Liver (tissue), 9 donors: ENCODE data around the gene PACS1. TPM values are rescaled to one million over a fixed set of nuclear protein-coding genes. Genes with fewer than 3 reads are reported as not detected.

Experiments used
- DNase-seq: peaks from one replicate; pipeline ENCODE4 v3.0.0-alpha.2; 2017; ENCODE audit warnings: low spot score
- H3K27ac ChIP-seq, 2 donors: one replicate each; pipeline ENCODE4 v1.7.0; 2013; ENCODE audit warnings: inconsistent platforms in 2 of 2, low read length in 2 of 2, control low read depth in 1 of 2, low read depth in 1 of 2, mild to moderate bottlenecking in 1 of 2
- H3K27me3 ChIP-seq, 4 donors: one replicate each; pipeline versions ENCODE4 v1.6.1 to v1.7.0; 2013; ENCODE audit warnings: low read length in 3 of 4, inconsistent platforms in 1 of 4, mild to moderate bottlenecking in 1 of 4, moderate library complexity in 1 of 4; ENCODE audit not compliant: control insufficient read depth in 4 of 4, insufficient read depth in 4 of 4
- H3K36me3 ChIP-seq, 4 donors: one replicate each; pipeline versions ENCODE4 v1.6.1 to v1.7.0; 2013; ENCODE audit warnings: low read length in 3 of 4, mild to moderate bottlenecking in 3 of 4, low read depth in 1 of 4, moderate library complexity in 1 of 4; ENCODE audit not compliant: control insufficient read depth in 4 of 4, insufficient read depth in 3 of 4
- H3K4me1 ChIP-seq, 4 donors: one replicate each; pipeline versions ENCODE4 v1.6.1 to v1.7.0; 2013; ENCODE audit warnings: low read length in 3 of 4, mild to moderate bottlenecking in 3 of 4, moderate library complexity in 1 of 4; ENCODE audit not compliant: control insufficient read depth in 4 of 4, insufficient read depth in 4 of 4
- H3K4me3 ChIP-seq, 3 donors: one replicate each; pipeline versions ENCODE4 v1.6.1 to v1.7.0; 2013; ENCODE audit warnings: low read length in 3 of 3, control low read depth in 1 of 3, low read depth in 1 of 3, mild to moderate bottlenecking in 1 of 3
- H3K9ac ChIP-seq, 2 donors: one replicate each; pipeline ENCODE4 v1.7.0; 2013; ENCODE audit warnings: low read length in 2 of 2, mild to moderate bottlenecking in 2 of 2, moderate library complexity in 2 of 2, control low read depth in 1 of 2, low read depth in 1 of 2
- H3K9me3 ChIP-seq, 4 donors: one replicate each; pipeline versions ENCODE4 v1.6.1 to v1.7.0; 2013; ENCODE audit warnings: low read length in 3 of 4; ENCODE audit not compliant: control insufficient read depth in 4 of 4
- EGR1 ChIP-seq, 2 donors: IDR thresholded peaks; 2 replicates each; pipeline ENCODE4 v1.6.1; 2016 to 2018; ENCODE audit warnings: antibody characterized with exemption in 2 of 2, low read depth in 2 of 2
- FOXA1 ChIP-seq: IDR thresholded peaks from 2 replicates; pipeline ENCODE4 v1.6.1; 2016; ENCODE audit warnings: antibody characterized with exemption
- HNF4A ChIP-seq, 2 donors: conservative IDR thresholded peaks; 2 replicates each; pipeline ENCODE4 v1.6.1; 2016; ENCODE audit warnings: antibody characterized with exemption in 2 of 2, mild to moderate bottlenecking in 2 of 2
- HNF4G ChIP-seq: IDR thresholded peaks from 2 replicates; pipeline ENCODE4 v1.6.1; 2016; ENCODE audit warnings: antibody characterized with exemption
- RAD21 ChIP-seq, 2 donors: IDR thresholded peaks; 2 replicates each; pipeline ENCODE4 v1.6.1; 2016; ENCODE audit warnings: antibody characterized with exemption in 2 of 2, mild to moderate bottlenecking in 2 of 2
- RXRA ChIP-seq, 2 donors: IDR thresholded peaks; 2 replicates each; pipeline ENCODE4 v1.6.1; 2017 to 2018; ENCODE audit warnings: antibody characterized with exemption in 2 of 2, mild to moderate bottlenecking in 1 of 2
- TAF1 ChIP-seq: conservative IDR thresholded peaks from 2 replicates; pipeline ENCODE4 v1.6.1; 2016; ENCODE audit warnings: antibody characterized with exemption, mild to moderate bottlenecking
- WGBS: extraction: QIAGEN DNeasy Blood & Tissue Kit; methylation state at CpG from one replicate; pipeline ENCODE4 v1.1.7; 2013; 5-methylcytosine and 5-hydroxymethylcytosine counted together
- polyA plus RNA-seq, 2 donors: library from polyadenylated mRNA; stranded (reverse) in 1 of 2; unstranded in 1 of 2; fragments of 200-250 nt in 1 of 2; fragments of >200 nt in 1 of 2; fragmentation: Nextera tagmentation in 1 of 2; extraction: Ambion mirVana in 1 of 2; gene quantifications; one replicate each; pipeline versions ENCODE4 v1.2.1 to v1.2.3, GENCODE V29; 2013 to 2015
- total RNA-seq, 2 donors: library from RNA; depleted of rRNA; stranded (reverse); fragments of >200 nt; gene quantifications; one replicate each; pipeline ENCODE4 v1.2.3, GENCODE V29; 2014
- TF ChIP-seq, protein P1 (sequence below): fragments of 150-350 bp; IDR thresholded peaks from 2 replicates; pipeline ENCODE4 v1.5.1; 2017; ENCODE audit warnings: improper control_type of control experiment, low read depth, low read length; ENCODE audit not compliant: missing input control
- TF ChIP-seq, protein P2 (sequence below): IDR thresholded peaks from 2 replicates; pipeline ENCODE4 v1.6.1; 2016; ENCODE audit warnings: antibody characterized with exemption
- TF ChIP-seq, protein P3 (sequence below): IDR thresholded peaks from 2 replicates; pipeline ENCODE4 v1.6.1; 2016; ENCODE audit warnings: antibody characterized with exemption, mild to moderate bottlenecking
- TF ChIP-seq, protein P4 (sequence below): IDR thresholded peaks from 2 replicates; pipeline ENCODE4 v1.6.1; 2016; ENCODE audit warnings: antibody characterized with exemption
- donor health status: healthy.
- donor health status: healthy.
- donor health status: healthy.
- donor health status: healthy.
- donor health status: healthy.

Gene PACS1
- total and polyA plus RNA-seq, 4 donors: 2.7 to 9.1 (median 7.3) TPM

DNA sequence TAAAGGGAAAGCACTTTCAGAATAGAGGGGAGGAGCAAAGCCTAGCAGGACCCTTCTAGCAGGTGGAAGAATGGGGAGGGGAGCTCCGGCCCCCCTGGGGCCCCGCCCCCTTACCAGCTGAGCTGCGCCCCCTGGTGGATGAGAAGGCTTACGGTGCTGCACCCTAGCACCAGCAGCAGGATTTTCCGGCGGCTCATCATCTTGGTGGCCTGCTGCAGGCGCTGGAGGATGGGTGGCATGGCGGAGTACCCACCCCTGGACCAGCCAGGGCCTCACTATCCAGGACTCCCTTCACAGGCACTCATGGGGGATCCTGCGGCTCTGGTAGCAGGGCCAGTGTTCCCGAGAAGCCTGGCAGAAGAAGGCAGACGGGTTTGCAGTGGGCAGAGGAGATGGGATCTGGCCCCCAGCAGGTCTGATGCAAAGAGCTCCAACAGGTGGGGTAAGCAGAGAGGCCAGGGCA lies 24.9 kb upstream of the PACS1 start:
- Histone ChIP-seq H3K4me1 (peaks cover 0 to 5% (median 4%) of the 10 kb centered on the region in 4 donors), H3K9me3 (no peaks in the 10 kb centered on the region), H3K9ac (no peak overlapping the region), H3K36me3 (no peaks in the 10 kb centered on the region), H3K27me3 (peaks cover 0 to 4% (median 0%) of the 10 kb centered on the region in 4 donors), H3K27ac (no peak overlapping the region), H3K4me3 (no peak overlapping the region)
- 15% methylated on average over 11 of the region's 11 CpGs for WGBS
- DNase-seq: peak; percentile 77
- TF ChIP-seq, protein P1, sequence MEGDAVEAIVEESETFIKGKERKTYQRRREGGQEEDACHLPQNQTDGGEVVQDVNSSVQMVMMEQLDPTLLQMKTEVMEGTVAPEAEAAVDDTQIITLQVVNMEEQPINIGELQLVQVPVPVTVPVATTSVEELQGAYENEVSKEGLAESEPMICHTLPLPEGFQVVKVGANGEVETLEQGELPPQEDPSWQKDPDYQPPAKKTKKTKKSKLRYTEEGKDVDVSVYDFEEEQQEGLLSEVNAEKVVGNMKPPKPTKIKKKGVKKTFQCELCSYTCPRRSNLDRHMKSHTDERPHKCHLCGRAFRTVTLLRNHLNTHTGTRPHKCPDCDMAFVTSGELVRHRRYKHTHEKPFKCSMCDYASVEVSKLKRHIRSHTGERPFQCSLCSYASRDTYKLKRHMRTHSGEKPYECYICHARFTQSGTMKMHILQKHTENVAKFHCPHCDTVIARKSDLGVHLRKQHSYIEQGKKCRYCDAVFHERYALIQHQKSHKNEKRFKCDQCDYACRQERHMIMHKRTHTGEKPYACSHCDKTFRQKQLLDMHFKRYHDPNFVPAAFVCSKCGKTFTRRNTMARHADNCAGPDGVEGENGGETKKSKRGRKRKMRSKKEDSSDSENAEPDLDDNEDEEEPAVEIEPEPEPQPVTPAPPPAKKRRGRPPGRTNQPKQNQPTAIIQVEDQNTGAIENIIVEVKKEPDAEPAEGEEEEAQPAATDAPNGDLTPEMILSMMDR: peak; percentile 86
- TF ChIP-seq RXRA (IDR thresholded peaks at IDR 0.05) (no peak), RAD21 (IDR thresholded peaks at IDR 0.05) (peak in 1 of 2 donors; percentile 68)
- TF ChIP-seq, protein P2, sequence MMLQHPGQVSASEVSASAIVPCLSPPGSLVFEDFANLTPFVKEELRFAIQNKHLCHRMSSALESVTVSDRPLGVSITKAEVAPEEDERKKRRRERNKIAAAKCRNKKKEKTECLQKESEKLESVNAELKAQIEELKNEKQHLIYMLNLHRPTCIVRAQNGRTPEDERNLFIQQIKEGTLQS: no peak

DNA sequence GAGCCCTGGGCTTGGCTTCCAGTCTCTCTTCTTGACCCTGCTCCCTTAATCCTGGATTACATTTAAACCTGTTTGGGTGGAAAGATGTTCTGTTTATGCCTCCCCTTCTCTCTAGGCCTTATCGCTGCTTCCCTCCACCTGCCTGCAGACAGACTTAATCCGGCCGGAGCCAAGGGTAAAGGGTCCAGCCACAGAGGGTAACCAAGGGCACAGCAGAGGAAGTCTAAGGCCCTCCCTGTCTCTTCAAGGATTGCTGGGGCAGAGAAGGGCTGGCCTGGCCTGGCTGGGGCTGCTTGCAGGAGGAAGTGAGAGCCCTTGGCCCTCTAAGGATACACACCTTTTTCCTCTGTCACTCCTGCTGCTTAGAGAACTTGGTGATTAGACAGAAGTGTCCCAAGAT lies 23.2 kb upstream of the PACS1 start:
- Histone ChIP-seq H3K4me1 (peaks cover 0 to 18% (median 10%) of the 10 kb centered on the region in 4 donors), H3K4me3 (no peak overlapping the region), H3K27me3 (peaks cover 0 to 4% (median 0%) of the 10 kb centered on the region in 4 donors), H3K27ac (no peak overlapping the region), H3K36me3 (no peaks in the 10 kb centered on the region), H3K9me3 (no peaks in the 10 kb centered on the region), H3K9ac (no peak overlapping the region)
- TF ChIP-seq TAF1 (no peak), FOXA1 (no peak), HNF4A (conservative IDR thresholded peaks at IDR 0.05) (no peak), EGR1 (IDR thresholded peaks at IDR 0.05; ENCODE audit: low read depth in 2 of 2) (no peak), HNF4G (no peak), RXRA (IDR thresholded peaks at IDR 0.05) (no peak)
- TF ChIP-seq, protein P3, sequence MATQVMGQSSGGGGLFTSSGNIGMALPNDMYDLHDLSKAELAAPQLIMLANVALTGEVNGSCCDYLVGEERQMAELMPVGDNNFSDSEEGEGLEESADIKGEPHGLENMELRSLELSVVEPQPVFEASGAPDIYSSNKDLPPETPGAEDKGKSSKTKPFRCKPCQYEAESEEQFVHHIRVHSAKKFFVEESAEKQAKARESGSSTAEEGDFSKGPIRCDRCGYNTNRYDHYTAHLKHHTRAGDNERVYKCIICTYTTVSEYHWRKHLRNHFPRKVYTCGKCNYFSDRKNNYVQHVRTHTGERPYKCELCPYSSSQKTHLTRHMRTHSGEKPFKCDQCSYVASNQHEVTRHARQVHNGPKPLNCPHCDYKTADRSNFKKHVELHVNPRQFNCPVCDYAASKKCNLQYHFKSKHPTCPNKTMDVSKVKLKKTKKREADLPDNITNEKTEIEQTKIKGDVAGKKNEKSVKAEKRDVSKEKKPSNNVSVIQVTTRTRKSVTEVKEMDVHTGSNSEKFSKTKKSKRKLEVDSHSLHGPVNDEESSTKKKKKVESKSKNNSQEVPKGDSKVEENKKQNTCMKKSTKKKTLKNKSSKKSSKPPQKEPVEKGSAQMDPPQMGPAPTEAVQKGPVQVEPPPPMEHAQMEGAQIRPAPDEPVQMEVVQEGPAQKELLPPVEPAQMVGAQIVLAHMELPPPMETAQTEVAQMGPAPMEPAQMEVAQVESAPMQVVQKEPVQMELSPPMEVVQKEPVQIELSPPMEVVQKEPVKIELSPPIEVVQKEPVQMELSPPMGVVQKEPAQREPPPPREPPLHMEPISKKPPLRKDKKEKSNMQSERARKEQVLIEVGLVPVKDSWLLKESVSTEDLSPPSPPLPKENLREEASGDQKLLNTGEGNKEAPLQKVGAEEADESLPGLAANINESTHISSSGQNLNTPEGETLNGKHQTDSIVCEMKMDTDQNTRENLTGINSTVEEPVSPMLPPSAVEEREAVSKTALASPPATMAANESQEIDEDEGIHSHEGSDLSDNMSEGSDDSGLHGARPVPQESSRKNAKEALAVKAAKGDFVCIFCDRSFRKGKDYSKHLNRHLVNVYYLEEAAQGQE: no peak
- TF ChIP-seq, protein P4, sequence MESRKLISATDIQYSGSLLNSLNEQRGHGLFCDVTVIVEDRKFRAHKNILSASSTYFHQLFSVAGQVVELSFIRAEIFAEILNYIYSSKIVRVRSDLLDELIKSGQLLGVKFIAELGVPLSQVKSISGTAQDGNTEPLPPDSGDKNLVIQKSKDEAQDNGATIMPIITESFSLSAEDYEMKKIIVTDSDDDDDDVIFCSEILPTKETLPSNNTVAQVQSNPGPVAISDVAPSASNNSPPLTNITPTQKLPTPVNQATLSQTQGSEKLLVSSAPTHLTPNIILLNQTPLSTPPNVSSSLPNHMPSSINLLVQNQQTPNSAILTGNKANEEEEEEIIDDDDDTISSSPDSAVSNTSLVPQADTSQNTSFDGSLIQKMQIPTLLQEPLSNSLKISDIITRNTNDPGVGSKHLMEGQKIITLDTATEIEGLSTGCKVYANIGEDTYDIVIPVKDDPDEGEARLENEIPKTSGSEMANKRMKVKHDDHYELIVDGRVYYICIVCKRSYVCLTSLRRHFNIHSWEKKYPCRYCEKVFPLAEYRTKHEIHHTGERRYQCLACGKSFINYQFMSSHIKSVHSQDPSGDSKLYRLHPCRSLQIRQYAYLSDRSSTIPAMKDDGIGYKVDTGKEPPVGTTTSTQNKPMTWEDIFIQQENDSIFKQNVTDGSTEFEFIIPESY: no peak
- no peak for DNase-seq
- 89% methylated on average over 3 of the region's 3 CpGs for WGBS
